HT1080 (cell line): ENCODE data around the gene ICAM4. TPM values are rescaled to one million over a fixed set of nuclear protein-coding genes. Genes with fewer than 3 reads are reported as not detected.
A peak's percentile ranks its signal among the peaks of the same experiment; 100 is the strongest.
"Not testable (repeated sequence)": the region's sequence is repeated elsewhere in the genome, so short reads cannot be mapped to it uniquely, and the experiment has no call there.

ENCODE experiments used
- DNase-seq: peaks from one replicate; pipeline ENCODE4 v3.0.0-alpha.2; 2015; ENCODE audit warnings: low read depth
- total RNA-seq: library from RNA; depleted of rRNA; stranded (reverse); fragments of >200 nt; shearing (Covaris generic); gene quantifications from 2 replicates; pipeline ENCODE4 v1.2.3, GENCODE V29; 2014

ICAM4 gene
- total RNA-seq, 1 experiment from 2014 or later: not detected

DNA sequence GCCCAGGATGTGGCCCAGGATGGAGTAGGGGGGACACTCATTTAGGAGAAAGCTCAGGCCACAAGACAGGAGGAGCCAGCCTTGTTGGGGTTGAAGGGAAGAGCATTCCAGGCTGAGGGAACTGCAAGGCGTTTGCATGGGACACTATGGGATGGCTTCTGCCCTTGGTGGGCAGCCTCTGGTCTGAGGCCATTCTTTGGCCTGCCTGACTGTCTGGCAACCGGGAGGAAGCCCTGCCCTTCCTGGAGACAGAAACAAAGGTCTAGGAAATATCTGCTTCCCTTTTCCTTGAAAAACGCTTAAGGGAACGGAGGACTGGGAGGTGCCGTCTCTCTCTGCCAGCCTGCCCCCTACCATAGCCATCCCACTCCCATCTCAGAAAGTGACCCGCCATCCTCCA lies 18.7 kb upstream of the ICAM4 start:
- DNase-seq: no peak

DNA sequence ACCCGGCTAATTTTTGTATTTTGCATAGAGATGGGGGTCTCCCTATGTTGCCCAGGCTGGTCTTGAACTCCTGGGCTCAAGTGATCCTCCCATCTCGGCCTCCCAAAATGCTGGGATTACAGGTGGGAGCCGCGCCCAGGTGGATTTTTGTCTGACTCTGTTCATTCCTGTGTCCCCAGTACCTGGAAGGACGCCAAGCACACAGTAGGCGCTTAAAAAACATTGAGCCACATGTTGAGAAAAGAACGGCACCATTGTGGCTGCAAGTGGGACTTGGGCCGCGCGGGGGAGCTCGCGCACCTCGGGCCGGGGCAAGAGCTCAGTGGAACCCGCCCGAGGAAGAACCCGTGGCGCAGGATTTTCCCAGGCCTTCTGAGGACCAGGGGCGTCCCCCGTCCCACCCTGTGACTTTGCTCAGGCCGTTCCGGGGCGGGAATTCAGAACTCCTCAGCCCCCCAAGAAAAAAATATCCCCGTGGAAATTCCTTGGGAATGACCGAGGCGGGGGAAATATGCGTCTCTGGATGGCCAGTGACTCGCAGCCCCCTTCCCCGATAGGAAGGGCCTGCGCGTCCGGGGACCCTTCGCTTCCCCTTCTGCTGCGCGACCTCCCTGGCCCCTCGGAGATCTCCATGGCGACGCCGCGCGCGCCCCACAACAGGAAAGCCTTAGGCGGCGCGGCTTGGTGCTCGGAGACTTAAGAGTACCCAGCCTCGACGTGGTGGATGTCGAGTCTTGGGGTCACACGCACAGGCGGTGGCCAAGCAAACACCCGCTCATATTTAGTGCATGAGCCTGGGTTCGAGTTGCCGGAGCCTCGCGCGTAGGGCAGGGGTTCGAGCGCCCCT lies 17.2 kb upstream of the ICAM4 start:
- DNase-seq: peak; percentile 60

- DNase-seq: no peak
Measured at GRCh38 chr19:10270180-10270615, 16.6 kb upstream of the ICAM4 start.

DNA sequence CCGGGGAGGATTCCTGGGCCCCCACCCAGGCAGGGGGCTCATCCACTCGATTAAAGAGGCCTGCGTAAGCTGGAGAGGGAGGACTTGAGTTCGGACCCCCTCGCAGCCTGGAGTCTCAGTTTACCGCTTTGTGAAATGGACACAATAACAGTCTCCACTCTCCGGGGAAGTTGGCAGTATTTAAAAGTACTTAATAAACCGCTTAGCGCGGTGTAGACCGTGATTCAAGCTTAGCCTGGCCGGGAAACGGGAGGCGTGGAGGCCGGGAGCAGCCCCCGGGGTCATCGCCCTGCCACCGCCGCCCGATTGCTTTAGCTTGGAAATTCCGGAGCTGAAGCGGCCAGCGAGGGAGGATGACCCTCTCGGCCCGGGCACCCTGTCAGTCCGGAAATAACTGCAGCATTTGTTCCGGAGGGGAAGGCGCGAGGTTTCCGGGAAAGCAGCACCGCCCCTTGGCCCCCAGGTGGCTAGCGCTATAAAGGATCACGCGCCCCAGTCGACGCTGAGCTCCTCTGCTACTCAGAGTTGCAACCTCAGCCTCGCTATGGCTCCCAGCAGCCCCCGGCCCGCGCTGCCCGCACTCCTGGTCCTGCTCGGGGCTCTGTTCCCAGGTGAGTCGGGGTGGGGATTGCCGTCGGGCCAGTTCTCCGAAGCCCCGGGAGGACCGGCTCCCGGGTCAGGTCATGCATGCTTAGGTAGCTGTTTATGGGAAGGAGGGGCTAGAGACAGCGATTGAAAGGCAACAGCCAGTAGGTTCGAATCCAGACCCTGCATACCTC lies 15.9 kb upstream of the ICAM4 start, which contains the start of gene ICAM1:
ICAM1 (plus strand) TSS at position 505 of the 779 bp plus-strand sequence; CDS start at position 545, 40 bp downstream.
- no peak for DNase-seq

DNA sequence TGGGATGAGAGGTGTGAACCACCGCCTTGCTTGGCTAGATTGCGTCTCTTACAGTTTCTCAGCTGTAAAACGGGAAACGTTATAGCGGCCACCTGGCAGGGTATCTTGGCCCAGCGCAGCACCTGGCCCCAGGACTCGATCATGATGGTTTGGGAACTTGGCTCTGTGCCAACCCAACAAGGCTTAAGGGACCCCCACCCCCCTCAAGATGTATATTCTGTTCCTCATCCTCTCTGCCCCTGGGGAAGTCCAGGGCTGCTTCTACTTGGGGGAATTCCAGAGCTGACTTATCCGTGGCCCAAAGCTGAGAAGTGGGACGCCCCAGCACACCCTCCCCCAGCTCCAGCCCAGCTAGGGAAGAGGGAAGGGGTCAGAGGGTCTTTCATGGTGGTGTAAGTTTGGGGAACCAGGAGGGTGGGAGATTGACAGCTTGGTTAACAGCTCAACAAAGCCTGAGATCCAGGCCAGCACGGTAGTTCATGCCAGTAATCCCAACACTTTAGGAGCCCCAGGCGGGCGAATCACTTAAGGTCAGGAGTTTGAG lies 15.1 kb upstream of the ICAM4 start:
- no peak for DNase-seq

DNA sequence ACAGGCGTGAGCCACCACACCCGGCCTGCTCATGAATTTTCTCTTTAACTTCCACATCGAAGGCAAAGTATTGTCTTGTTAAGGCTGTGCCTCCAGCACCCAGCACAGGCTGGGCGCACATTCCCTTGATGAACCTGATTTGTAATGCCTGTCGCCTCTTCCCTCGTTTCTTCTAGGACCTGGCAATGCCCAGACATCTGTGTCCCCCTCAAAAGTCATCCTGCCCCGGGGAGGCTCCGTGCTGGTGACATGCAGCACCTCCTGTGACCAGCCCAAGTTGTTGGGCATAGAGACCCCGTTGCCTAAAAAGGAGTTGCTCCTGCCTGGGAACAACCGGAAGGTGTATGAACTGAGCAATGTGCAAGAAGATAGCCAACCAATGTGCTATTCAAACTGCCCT lies 12.2 kb upstream of the ICAM4 start:
- no peak for DNase-seq

DNA sequence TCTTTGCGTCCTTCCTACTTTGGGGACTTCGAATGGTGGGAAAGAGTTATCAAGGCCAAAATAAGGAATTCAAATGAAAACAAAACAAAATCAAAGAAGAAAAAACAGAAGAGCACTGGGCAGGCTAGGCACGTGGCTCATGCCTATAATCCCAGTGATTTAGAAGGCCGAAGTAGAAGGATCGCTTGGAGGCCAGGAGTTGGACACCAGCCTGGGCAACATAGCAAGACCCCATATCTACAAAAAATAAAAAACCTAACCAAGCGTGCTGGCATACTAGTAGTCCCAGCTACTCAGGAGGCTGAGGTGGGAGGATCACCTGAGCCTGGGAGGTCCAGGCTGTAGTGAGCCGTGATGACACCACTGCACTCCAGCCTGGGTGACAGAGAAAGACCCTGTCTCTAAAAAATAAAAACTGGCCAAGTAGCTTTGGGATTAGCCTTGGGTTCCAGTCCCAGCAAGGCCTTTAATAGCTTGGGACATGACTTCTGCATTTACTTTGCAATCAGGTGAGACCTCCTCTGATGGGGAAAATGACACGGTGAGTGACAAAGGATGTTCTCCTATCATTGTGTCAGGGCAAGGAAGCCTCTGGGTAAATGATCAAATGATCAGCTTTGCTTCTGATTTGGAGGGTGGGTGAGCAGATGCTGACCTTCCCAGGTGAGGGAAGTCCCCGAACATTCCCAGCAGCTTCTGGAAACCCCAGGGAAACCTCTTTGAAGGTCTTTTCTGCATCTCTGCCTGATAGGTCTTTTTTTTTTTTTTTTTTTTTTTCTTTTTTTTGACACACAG lies 8.8 kb upstream of the ICAM4 start:
- DNase-seq: no peak

DNA sequence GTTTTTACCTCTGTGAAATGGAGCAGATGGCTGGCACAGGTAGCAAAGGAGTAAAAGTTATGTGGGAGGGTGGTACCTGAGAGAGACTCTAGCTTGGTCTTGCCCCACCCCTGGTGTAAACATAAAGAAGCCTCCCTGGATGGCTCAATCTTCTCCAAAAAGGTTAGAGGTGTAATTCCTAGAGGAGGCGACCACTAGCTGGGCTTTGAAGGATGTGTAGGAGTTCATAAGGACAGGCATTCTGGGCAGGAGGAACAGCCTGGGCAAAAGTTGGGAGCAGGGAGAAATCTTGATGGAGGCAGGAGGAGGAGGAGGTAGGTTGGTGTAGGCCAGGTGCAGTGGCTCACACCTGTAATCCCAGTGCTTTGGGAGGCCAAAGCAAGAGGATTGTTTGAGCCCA lies 7.8 kb upstream of the ICAM4 start:
- no peak for DNase-seq

DNA sequence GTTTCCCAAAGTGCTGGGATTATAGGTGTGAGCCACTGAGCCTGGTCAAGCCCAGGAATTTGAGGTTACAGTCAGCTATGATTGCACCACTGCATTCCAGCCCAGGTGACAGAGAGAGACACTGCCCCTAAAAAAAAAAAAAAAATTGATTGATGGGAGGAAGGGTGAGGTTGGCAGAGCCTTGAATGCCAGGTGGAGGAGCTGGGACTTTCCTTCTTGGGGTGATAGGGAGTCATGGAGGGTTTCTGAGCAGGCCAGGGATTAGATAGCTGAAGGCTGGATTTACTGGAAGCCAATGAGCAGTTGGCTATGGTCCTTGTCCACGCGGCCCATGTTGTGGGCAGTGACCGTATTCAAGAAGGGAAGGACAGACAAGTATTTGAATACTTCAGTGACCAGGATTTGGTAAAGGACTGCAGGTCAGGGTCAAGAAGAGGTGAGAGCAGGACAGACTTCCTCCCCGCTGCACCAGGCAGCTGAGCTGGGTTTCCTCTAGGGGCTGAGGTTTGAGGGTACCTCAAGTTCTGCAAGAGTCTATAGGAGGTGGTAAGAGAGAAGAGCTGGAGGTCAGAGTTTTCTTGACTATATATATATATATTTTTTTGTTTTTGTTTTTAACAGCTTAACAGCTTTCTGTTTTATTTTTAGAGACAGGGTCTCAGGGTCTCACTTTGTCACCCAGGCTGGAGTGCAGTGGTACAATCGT lies 6.9 kb upstream of the ICAM4 start:
- DNase-seq: no peak

DNA sequence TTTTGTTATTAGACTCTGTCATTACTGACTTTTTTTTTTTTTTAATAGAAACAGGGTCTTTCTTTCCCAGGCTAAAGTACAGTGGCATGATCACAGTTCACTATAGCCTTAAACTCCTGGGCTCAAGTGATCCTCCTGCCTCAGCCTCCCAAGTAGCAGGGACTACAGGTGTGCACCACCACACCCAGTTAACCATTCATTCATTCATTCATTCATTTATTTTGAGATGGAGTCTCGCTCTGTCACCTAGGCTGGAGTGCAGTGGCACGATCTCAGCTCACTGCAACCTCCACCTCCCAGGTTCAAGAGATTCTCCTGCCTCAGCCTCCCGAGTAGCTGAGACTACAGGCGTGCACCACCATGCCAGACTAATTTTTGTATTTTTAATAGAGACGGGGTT lies 4.7 kb upstream of the ICAM4 start:
- not testable (repeated sequence) for DNase-seq

GRCh38 chr19:10283301-10284064 lies 3.3 kb upstream of the ICAM4 start:
- DNase-seq: no peak

GRCh38 chr19:10284065-10284959 lies 2.4 kb upstream of the ICAM4 start:
- DNase-seq: no peak

- no peak for DNase-seq
Measured at GRCh38 chr19:10284960-10285278, 1.8 kb upstream of the ICAM4 start.

GRCh38 chr19:10285393-10285792 lies 1.4 kb upstream of the ICAM4 start:
- DNase-seq: no peak

DNA sequence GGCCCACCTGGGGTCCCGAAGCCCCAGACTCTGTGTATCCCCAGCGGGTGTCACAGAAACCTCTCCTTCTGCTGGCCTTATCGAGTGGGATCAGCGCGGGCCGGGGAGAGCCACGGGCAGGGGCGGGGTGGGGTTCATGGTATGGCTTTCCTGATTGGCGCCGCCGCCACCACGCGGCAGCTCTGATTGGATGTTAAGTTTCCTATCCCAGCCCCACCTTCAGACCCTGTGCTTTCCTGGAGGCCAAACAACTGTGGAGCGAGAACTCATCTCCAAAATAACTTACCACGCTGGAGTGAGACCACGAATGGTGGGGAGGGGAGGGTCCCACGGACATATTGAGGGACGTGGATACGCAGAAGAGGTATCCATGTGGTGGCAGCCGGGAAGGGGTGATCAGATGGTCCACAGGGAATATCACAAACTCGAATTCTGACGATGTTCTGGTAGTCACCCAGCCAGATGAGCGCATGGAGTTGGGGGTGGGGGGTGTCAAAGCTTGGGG lies 2.0 kb downstream of the ICAM4 start:
- no peak for DNase-seq

DNA sequence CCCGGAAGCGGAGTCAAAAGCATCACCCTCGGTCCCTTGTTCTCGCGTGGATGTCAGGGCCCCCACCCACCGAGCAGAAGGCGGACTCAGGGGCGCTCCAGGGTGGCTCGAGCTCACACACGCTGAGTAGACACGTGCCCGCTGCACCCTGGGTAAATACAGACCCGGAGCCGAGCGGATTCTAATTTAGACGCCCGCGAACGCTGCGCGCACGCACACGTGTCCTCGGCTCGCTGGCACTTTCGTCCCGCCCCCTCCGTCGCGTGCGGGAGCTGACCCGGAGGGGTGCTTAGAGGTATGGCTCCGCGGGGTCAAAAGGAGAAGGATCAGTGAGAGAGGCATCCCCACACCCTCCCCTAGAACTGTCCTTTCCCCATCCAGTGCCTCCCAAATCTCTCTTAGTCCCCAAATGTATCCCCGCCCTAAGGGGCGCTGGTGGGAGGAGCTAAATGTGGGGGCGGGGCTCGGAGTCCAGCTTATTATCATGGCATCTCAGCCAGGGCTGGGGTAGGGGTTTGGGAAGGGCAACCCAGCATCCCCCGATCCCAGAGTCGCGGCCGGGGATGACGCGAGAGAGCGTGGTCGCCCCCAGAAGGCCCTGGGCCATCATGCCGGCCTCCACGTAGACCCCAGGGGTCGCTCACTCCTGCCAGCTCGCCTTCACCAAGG lies 2.5 kb downstream of the ICAM4 start:
- no peak for DNase-seq

GRCh38 chr19:10289836-10290356 lies 3.1 kb downstream of the ICAM4 start, which contains the start of gene ICAM5:
TSS of gene ICAM5 (plus strand) at chr19:10289952. CDS start at chr19:10290044, 92 bp downstream.
- DNase-seq: no peak

DNA sequence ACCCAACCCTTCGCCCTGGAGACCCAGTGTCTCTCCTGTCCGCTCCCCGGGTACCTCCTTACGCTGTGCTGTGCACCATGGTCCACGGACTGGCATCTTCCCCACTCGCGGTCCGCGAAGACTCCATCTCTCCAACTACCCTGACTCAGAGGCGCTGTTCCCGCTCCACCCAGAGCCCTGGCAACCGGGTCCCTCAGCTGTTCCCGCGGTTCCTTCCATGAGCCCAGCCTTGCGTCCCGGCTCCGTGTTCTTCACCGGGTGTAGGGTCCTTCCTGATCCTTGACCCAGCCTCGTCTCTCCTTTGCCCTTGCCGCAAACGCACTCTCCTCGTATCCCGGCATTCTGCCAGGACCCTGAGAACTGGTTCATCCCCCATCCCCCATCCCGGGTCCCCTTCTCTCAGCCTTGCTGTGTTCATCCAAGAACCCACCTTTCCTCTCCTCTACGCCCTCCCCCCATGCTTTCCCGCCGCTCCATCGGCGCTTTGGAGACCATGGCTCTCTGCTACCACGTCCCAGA lies 3.7 kb downstream of the ICAM4 start:
- DNase-seq: no peak
